GM12878 (cell line): Measurements from ENCODE around the gene CPEB1. TPM values are rescaled to one million over a fixed set of nuclear protein-coding genes. Genes with fewer than 3 reads are reported as not detected.

Experiments used
- ATF7 ChIP-seq: fragments of 450-650 bp; IDR thresholded peaks from 2 replicates; pipeline ENCODE4 v1.6.1; 2016; ENCODE audit warnings: low read depth, mild to moderate bottlenecking
- BRCA1 ChIP-seq: IDR thresholded peaks from 2 replicates; pipeline ENCODE4 v1.6.1; 2011; ENCODE audit warnings: low read depth, low read length, improper control_type of control experiment
- CBX5 ChIP-seq: sonication (generic); IDR thresholded peaks from 2 replicates; pipeline ENCODE4 v1.6.1; 2016; ENCODE audit warnings: low read depth, moderate library complexity, mild to moderate bottlenecking, inconsistent platforms
- CHD4 ChIP-seq: fragments of 200-600 bp; sonication (generic); IDR thresholded peaks from 2 replicates; pipeline ENCODE4 v1.6.1; 2016; ENCODE audit warnings: mild to moderate bottlenecking
- EZH2 ChIP-seq: IDR thresholded peaks from 2 replicates; pipeline ENCODE4 v1.6.1; 2012; ENCODE audit warnings: low read depth, mild to moderate bottlenecking, control low read depth, inconsistent platforms, low read length, borderline replicate concordance; ENCODE audit not compliant: control insufficient read depth
- GATAD2B ChIP-seq: fragments of 450-650 bp; conservative IDR thresholded peaks from 2 replicates; pipeline ENCODE4 v1.6.1; 2017; ENCODE audit warnings: low read depth, mild to moderate bottlenecking, moderate library complexity
- HDAC2 ChIP-seq: fragments of 200-600 bp; sonication (generic); IDR thresholded peaks from 2 replicates; pipeline ENCODE4 v1.6.1; 2017
- IRF4 ChIP-seq: IDR thresholded peaks from 2 replicates; pipeline ENCODE4 v1.6.1; 2011; ENCODE audit warnings: low read depth, low read length
- MEF2B ChIP-seq: fragments of 450-650 bp; IDR thresholded peaks from 2 replicates; pipeline ENCODE4 v1.6.1; 2018; ENCODE audit warnings: mild to moderate bottlenecking, moderate library complexity; ENCODE audit not compliant: partially characterized antibody, poor library complexity, severe bottlenecking
- MYB ChIP-seq: fragments of 150-350 bp; IDR thresholded peaks from 2 replicates; pipeline ENCODE4 v1.6.1; 2014; ENCODE audit warnings: mild to moderate bottlenecking, low read depth, low read length, borderline replicate concordance
- NR2C2 ChIP-seq: IDR thresholded peaks from 2 replicates; pipeline ENCODE4 v1.6.1; 2011; ENCODE audit warnings: borderline replicate concordance, low read depth; ENCODE audit not compliant: control insufficient read depth, insufficient read length
- NR2F1 ChIP-seq: fragments of 450-650 bp; conservative IDR thresholded peaks from 2 replicates; pipeline ENCODE4 v1.6.1; 2017; ENCODE audit warnings: mild to moderate bottlenecking
- RCOR1 ChIP-seq: conservative IDR thresholded peaks from 2 replicates; pipeline ENCODE4 v1.6.1; 2012; ENCODE audit warnings: low read depth, low read length, improper control_type of control experiment
- SIN3A ChIP-seq: IDR thresholded peaks from 2 replicates; pipeline ENCODE4 v1.6.1; 2012; ENCODE audit warnings: low read depth, low read length, improper control_type of control experiment
- SREBF1 ChIP-seq: IDR thresholded peaks from 2 replicates; pipeline ENCODE4 v1.6.1; 2012; ENCODE audit warnings: mild to moderate bottlenecking, low read length
- SUZ12 ChIP-seq: fragments of 200-600 bp; sonication (generic); IDR thresholded peaks from one replicate; pipeline ENCODE4 v1.6.1; 2018; ENCODE audit warnings: antibody characterized with exemption, mild to moderate bottlenecking; ENCODE audit not compliant: unreplicated experiment
- TCF3 ChIP-seq: IDR thresholded peaks from 2 replicates; pipeline ENCODE4 v1.6.1; 2012; ENCODE audit warnings: low read depth, mild to moderate bottlenecking, low read length, borderline replicate concordance; ENCODE audit not compliant: insufficient read depth
- ZNF217 ChIP-seq: fragments of 450-650 bp; IDR thresholded peaks from 2 replicates; pipeline ENCODE4 v1.6.1; 2017; ENCODE audit warnings: antibody characterized with exemption, mild to moderate bottlenecking
- ZNF24 ChIP-seq: fragments of 450-650 bp; IDR thresholded peaks from 2 replicates; pipeline ENCODE4 v1.6.1; 2017; ENCODE audit warnings: antibody characterized with exemption, mild to moderate bottlenecking
- polyA plus RNA-seq, 11 experiments: library from polyadenylated mRNA; depleted of rRNA in 4 of 11; unstranded in 6 of 11; stranded (reverse) in 5 of 11; fragments of >200 nt; fragmentation: Nextera tagmentation in 4 of 11; fragmentation: Illumina TruSeq in 1 of 11; extraction: Ambion mirVana in 4 of 11; extraction: Trizol in 1 of 11; gene quantifications; 1 replicate in 1 of 11; 2 replicates in 10 of 11; pipeline versions ENCODE4 v1.2.1 to v1.2.3, GENCODE V29; 2011 to 2016; ENCODE audit warnings: inconsistent platforms in 2 of 11, missing spikeins in 2 of 11, low read depth in 1 of 11
- total RNA-seq, 4 experiments: library from RNA; depleted of rRNA in 3 of 4; stranded (reverse); fragments of >200 nt in 3 of 4; fragmentation: Illumina TruSeq in 1 of 4; extraction: Trizol in 1 of 4; gene quantifications; 2 replicates each; pipeline versions ENCODE4 v1.2.1 to v1.2.3, GENCODE V29; 2013 to 2021
- TF ChIP-seq, protein P1 (sequence below): fragments of 450-650 bp; IDR thresholded peaks from 2 replicates; pipeline ENCODE4 v1.6.1; 2018; ENCODE audit warnings: mild to moderate bottlenecking, low read depth, moderate library complexity; ENCODE audit not compliant: partially characterized antibody
- TF ChIP-seq, protein P2 (sequence below): fragments of 450-650 bp; conservative IDR thresholded peaks from 2 replicates; pipeline ENCODE4 v1.6.1; 2017; ENCODE audit warnings: mild to moderate bottlenecking, moderate library complexity
- TF ChIP-seq, protein P3 (sequence below): fragments of 450-650 bp; formaldehyde crosslinking; IDR thresholded peaks from 2 replicates; pipeline ENCODE4 v1.4.0; 2022; ENCODE audit warnings: mild to moderate bottlenecking, moderate library complexity

Gene CPEB1
- total and polyA plus RNA-seq, 10 of the 15 experiments (the other 5 are each of a cell fraction or from before 2014, with no cell fraction given): 0.05 to 1.1 (median 0.46) TPM

DNA sequence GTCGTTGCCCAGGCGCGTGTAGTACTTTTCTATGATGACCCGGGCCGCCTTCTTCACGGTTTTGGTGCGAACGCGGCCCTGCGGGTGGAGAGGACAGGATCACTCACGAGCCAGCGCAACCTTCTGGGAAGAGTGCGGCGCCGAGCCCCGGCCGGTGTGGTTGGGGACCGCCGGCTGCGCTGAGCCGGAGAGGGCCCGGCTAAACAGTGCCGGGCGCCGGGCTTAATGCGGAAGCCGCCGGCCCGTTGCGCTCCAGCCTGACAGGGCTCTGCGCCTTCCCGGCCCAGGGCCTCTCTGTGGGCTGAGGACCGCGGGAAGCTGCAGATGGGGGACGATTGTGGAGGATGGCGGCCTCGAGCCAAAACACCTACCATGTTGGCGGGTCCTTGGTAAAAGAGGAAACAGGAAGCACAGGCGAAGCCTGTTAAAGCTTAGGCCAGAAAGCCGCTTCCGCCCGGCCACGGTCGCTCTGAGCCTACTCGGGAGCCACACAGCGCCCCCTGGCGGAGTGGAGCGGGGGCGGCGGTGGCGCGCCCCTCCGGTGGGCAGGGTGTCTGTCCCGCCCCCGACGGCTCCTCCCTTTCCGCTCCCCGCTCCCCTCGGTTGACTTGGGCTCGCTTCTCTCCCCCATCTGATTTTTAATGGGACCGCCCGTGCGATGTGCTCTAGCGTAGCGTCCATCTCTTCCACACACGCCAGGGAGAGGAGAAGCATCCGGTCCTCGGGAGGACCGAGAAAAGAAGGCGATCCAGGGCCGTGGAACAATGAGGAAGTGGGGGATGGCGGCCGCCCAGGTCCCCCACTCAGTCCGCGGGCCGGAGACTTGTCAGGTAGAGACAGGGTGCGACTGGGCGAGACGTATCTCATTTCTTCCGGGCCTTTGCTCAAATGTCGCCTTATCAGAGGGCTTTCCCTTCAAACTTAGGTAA, 106.8 kb downstream of the CPEB1 start, which contains the start of gene RPS17 (continued):
- TF ChIP-seq, protein P1, sequence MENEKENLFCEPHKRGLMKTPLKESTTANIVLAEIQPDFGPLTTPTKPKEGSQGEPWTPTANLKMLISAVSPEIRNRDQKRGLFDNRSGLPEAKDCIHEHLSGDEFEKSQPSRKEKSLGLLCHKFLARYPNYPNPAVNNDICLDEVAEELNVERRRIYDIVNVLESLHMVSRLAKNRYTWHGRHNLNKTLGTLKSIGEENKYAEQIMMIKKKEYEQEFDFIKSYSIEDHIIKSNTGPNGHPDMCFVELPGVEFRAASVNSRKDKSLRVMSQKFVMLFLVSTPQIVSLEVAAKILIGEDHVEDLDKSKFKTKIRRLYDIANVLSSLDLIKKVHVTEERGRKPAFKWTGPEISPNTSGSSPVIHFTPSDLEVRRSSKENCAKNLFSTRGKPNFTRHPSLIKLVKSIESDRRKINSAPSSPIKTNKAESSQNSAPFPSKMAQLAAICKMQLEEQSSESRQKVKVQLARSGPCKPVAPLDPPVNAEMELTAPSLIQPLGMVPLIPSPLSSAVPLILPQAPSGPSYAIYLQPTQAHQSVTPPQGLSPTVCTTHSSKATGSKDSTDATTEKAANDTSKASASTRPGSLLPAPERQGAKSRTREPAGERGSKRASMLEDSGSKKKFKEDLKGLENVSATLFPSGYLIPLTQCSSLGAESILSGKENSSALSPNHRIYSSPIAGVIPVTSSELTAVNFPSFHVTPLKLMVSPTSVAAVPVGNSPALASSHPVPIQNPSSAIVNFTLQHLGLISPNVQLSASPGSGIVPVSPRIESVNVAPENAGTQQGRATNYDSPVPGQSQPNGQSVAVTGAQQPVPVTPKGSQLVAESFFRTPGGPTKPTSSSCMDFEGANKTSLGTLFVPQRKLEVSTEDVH: peak; percentile 71
- TF ChIP-seq CBX5: 0 out of 2 replicates have a peak, but pooled peaks have one; percentile 69
- no peak for TF ChIP-seq MYB
- 0 out of 2 replicates have a peak, but pooled peaks have one; percentile 83 for TF ChIP-seq RCOR1
- no peak for TF ChIP-seq HDAC2
- TF ChIP-seq, protein P2, sequence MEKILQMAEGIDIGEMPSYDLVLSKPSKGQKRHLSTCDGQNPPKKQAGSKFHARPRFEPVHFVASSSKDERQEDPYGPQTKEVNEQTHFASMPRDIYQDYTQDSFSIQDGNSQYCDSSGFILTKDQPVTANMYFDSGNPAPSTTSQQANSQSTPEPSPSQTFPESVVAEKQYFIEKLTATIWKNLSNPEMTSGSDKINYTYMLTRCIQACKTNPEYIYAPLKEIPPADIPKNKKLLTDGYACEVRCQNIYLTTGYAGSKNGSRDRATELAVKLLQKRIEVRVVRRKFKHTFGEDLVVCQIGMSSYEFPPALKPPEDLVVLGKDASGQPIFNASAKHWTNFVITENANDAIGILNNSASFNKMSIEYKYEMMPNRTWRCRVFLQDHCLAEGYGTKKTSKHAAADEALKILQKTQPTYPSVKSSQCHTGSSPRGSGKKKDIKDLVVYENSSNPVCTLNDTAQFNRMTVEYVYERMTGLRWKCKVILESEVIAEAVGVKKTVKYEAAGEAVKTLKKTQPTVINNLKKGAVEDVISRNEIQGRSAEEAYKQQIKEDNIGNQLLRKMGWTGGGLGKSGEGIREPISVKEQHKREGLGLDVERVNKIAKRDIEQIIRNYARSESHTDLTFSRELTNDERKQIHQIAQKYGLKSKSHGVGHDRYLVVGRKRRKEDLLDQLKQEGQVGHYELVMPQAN: peak; percentile 90
- TF ChIP-seq NR2C2: no peak
- TF ChIP-seq SIN3A: peak; percentile 42
- TF ChIP-seq IRF4: peak; percentile 75
- peak; percentile 30 for TF ChIP-seq NR2F1
- TF ChIP-seq GATAD2B: peak; percentile 84
- no peak for TF ChIP-seq CHD4
- peak; percentile 94 for TF ChIP-seq SREBF1
- no peak for TF ChIP-seq EZH2
- TF ChIP-seq ATF7: peak; percentile 95
- no peak for TF ChIP-seq SUZ12
- no peak; the same call in 1 of the 2 replicates for TF ChIP-seq ZNF217
- peak; percentile 80 for TF ChIP-seq ZNF24
- TF ChIP-seq MEF2B: peak; percentile 39
- TF ChIP-seq, protein P3, sequence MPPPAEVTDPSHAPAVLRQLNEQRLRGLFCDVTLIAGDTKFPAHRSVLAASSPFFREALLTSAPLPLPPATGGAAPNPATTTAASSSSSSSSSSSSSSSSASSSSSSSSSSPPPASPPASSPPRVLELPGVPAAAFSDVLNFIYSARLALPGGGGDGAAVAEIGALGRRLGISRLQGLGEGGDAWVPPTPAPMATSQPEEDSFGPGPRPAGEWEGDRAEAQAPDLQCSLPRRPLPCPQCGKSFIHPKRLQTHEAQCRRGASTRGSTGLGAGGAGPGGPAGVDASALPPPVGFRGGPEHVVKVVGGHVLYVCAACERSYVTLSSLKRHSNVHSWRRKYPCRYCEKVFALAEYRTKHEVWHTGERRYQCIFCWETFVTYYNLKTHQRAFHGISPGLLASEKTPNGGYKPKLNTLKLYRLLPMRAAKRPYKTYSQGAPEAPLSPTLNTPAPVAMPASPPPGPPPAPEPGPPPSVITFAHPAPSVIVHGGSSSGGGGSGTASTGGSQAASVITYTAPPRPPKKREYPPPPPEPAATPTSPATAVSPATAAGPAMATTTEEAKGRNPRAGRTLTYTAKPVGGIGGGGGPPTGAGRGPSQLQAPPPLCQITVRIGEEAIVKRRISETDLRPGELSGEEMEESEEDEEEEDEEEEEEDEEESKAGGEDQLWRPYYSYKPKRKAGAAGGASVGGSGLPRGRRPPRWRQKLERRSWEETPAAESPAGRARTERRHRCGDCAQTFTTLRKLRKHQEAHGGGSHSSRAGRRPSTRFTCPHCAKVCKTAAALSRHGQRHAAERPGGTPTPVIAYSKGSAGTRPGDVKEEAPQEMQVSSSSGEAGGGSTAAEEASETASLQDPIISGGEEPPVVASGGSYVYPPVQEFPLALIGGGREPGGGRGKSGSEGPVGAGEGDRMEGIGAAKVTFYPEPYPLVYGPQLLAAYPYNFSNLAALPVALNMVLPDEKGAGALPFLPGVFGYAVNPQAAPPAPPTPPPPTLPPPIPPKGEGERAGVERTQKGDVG (CRISPR knock-in tag): no peak
- peak; percentile 46; the same call in 1 of the 2 replicates for TF ChIP-seq BRCA1
- peak; percentile 60; the same call in 1 of the 2 replicates for TF ChIP-seq TCF3
